WTC11 (cell line): ENCODE data around the gene PEX7. TPM values are rescaled to one million over a fixed set of nuclear protein-coding genes. Genes with fewer than 3 reads are reported as not detected.

Source experiments
- ATF1 ChIP-seq: sonication (generic); formaldehyde crosslinking; IDR thresholded peaks from 2 replicates; pipeline ENCODE4 v1.8.1; 2023; ENCODE audit warnings: mild to moderate bottlenecking, moderate library complexity, missing genetic modification reagents
- CBFB ChIP-seq: sonication (generic); formaldehyde crosslinking; IDR thresholded peaks from 2 replicates; pipeline ENCODE4 v1.8.1; 2022; ENCODE audit warnings: mild to moderate bottlenecking, low read depth, missing genetic modification reagents
- CREB1 ChIP-seq: sonication (generic); formaldehyde crosslinking; IDR thresholded peaks from 2 replicates; pipeline ENCODE4 v1.8.0; 2023; ENCODE audit warnings: mild to moderate bottlenecking, missing genetic modification reagents
- ESRRA ChIP-seq: sonication (generic); formaldehyde crosslinking; IDR thresholded peaks from 2 replicates; pipeline ENCODE4 v1.8.1; 2022; ENCODE audit warnings: mild to moderate bottlenecking, missing genetic modification reagents, borderline replicate concordance
- FOXP1 ChIP-seq: sonication (generic); formaldehyde crosslinking; IDR thresholded peaks from 2 replicates; pipeline ENCODE4 v1.8.0; 2022; ENCODE audit warnings: missing genetic modification reagents, mild to moderate bottlenecking, moderate library complexity, borderline replicate concordance
- GRHL2 ChIP-seq: fragments of 250-450 bp; sonication (Bioruptor Pico); IDR thresholded peaks from 2 replicates; pipeline ENCODE4 v1.8.0; 2022; ENCODE audit warnings: mild to moderate bottlenecking, moderate library complexity; ENCODE audit not compliant: insufficient replicate concordance, severe bottlenecking
- IRF2 ChIP-seq: sonication (generic); formaldehyde crosslinking; IDR thresholded peaks from 2 replicates; pipeline ENCODE4 v1.8.0; 2022; ENCODE audit warnings: low read depth, missing genetic modification reagents, borderline replicate concordance
- JAZF1 ChIP-seq: fragments of 250-450 bp; sonication (Bioruptor Pico); IDR thresholded peaks from 2 replicates; pipeline ENCODE4 v1.9.0; 2021; ENCODE audit warnings: moderate library complexity, mild to moderate bottlenecking, inconsistent platforms
- KAT7 ChIP-seq: sonication (generic); formaldehyde crosslinking; IDR thresholded peaks from 2 replicates; pipeline ENCODE4 v1.8.1; 2023; ENCODE audit warnings: missing genetic modification reagents, mild to moderate bottlenecking, borderline replicate concordance
- NFE2L1 ChIP-seq: sonication (generic); formaldehyde crosslinking; IDR thresholded peaks from 2 replicates; pipeline ENCODE4 v1.8.1; 2023; ENCODE audit warnings: missing genetic modification reagents
- NR3C1 ChIP-seq: sonication (generic); formaldehyde crosslinking; conservative IDR thresholded peaks from 2 replicates; pipeline ENCODE4 v1.8.1; 2023; ENCODE audit warnings: low read depth, mild to moderate bottlenecking, missing genetic modification reagents
- RORB ChIP-seq: fragments of 250-450 bp; sonication (Bioruptor Pico); IDR thresholded peaks from 2 replicates; pipeline ENCODE4 v1.9.0; 2021; ENCODE audit warnings: mild to moderate bottlenecking
- SMAD3 ChIP-seq: sonication (generic); formaldehyde crosslinking; IDR thresholded peaks from 2 replicates; pipeline ENCODE4 v1.8.0; 2022; ENCODE audit warnings: missing genetic modification reagents, mild to moderate bottlenecking, borderline replicate concordance
- TCF7 ChIP-seq: sonication (generic); formaldehyde crosslinking; IDR thresholded peaks from 2 replicates; pipeline ENCODE4 v1.8.0; 2022; ENCODE audit warnings: mild to moderate bottlenecking, low read depth, missing genetic modification reagents, moderate library complexity
- TEAD1 ChIP-seq: sonication (generic); formaldehyde crosslinking; IDR thresholded peaks from 2 replicates; pipeline ENCODE4 v1.8.0; 2022; ENCODE audit warnings: mild to moderate bottlenecking, missing genetic modification reagents
- ZNF138 ChIP-seq: sonication (generic); formaldehyde crosslinking; conservative IDR thresholded peaks from 2 replicates; pipeline ENCODE4 v1.8.1; 2022; ENCODE audit warnings: mild to moderate bottlenecking, moderate library complexity, missing genetic modification reagents
- ZNF219 ChIP-seq: sonication (generic); formaldehyde crosslinking; IDR thresholded peaks from 2 replicates; pipeline ENCODE4 v1.8.0; 2023; ENCODE audit warnings: missing genetic modification reagents, mild to moderate bottlenecking, borderline replicate concordance
- ZNF396 ChIP-seq: fragments of 250-450 bp; sonication (Bioruptor Pico); IDR thresholded peaks from 2 replicates; pipeline ENCODE4 v1.8.0; 2021; ENCODE audit warnings: mild to moderate bottlenecking, moderate library complexity, borderline replicate concordance
- ZNF671 ChIP-seq: fragments of 250-450 bp; sonication (Bioruptor Pico); IDR thresholded peaks from 2 replicates; pipeline ENCODE4 v1.8.0; 2021; ENCODE audit warnings: mild to moderate bottlenecking
- total RNA-seq: library from RNA; stranded (reverse); gene quantifications from 3 replicates; pipeline ENCODE4 v1.2.3, GENCODE V29; 2021
- TF ChIP-seq, protein P1 (sequence below): sonication (generic); formaldehyde crosslinking; IDR thresholded peaks from 2 replicates; pipeline ENCODE4 v1.8.0; 2023; ENCODE audit warnings: mild to moderate bottlenecking, missing genetic modification reagents
- TF ChIP-seq, protein P2 (sequence below): sonication (generic); formaldehyde crosslinking; IDR thresholded peaks from 2 replicates; pipeline ENCODE4 v1.8.1; 2023; ENCODE audit warnings: mild to moderate bottlenecking, missing genetic modification reagents
- TF ChIP-seq, protein P3 (sequence below): sonication (generic); formaldehyde crosslinking; IDR thresholded peaks from 2 replicates; pipeline ENCODE4 v1.8.1; 2022; ENCODE audit warnings: low read depth, mild to moderate bottlenecking, moderate library complexity, missing genetic modification reagents, borderline replicate concordance
- TF ChIP-seq, protein P4 (sequence below): fragments of 250-450 bp; sonication (Bioruptor Pico); conservative IDR thresholded peaks from 2 replicates; pipeline ENCODE4 v1.9.0; 2021; ENCODE audit warnings: mild to moderate bottlenecking
- TF ChIP-seq, protein P5 (sequence below): fragments of 250-450 bp; sonication (Bioruptor Pico); IDR thresholded peaks from 2 replicates; pipeline ENCODE4 v1.9.0; 2021; ENCODE audit warnings: mild to moderate bottlenecking
- TF ChIP-seq, protein P6 (sequence below): sonication (generic); formaldehyde crosslinking; IDR thresholded peaks from 2 replicates; pipeline ENCODE4 v1.8.1; 2022; ENCODE audit warnings: mild to moderate bottlenecking, moderate library complexity, missing genetic modification reagents
- TF ChIP-seq, protein P7 (sequence below): sonication (generic); formaldehyde crosslinking; IDR thresholded peaks from 2 replicates; pipeline ENCODE4 v1.8.1; 2022; ENCODE audit warnings: mild to moderate bottlenecking, missing genetic modification reagents, moderate library complexity, borderline replicate concordance

Gene PEX7
- total RNA-seq, 1 experiment from 2014 or later = 9.8 TPM

DNA sequence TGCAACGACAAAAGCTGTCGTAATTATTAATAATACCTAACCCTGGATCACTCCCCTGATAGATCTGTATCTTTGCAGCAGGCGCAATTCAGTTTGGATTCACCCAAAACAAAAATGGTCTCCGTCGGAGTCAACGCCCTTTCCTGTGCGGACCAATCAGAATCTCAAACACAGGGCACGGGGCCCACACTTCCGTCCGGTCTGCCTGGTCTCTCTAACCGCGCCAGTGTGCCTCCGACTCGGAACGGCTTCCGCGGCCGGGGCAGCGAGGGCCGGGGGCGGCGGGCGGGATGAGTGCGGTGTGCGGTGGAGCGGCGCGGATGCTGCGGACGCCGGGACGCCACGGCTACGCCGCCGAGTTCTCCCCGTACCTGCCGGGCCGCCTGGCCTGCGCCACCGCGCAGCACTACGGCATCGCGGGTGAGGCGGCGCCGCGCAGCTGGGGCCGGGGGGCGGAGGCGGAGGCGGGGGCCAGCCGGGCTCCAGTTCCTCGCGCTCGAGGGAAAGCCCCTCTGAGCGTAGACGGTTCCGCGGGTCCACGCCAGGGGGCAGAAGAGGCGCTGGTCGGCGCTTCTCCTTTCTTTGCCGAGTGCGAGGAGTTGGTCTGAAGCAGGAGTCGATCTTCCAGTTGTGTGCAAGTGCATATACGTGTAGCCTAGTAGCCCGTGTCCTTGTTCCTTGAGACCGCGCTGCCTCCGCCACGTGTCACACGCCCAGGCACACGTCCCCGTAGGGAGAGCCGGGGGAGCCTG lies at the start of gene PEX7 (continued):
- TF ChIP-seq IRF2 (CRISPR knock-in tag) = no peak
- peak; percentile 79 for TF ChIP-seq SMAD3
- TF ChIP-seq, protein P1, sequence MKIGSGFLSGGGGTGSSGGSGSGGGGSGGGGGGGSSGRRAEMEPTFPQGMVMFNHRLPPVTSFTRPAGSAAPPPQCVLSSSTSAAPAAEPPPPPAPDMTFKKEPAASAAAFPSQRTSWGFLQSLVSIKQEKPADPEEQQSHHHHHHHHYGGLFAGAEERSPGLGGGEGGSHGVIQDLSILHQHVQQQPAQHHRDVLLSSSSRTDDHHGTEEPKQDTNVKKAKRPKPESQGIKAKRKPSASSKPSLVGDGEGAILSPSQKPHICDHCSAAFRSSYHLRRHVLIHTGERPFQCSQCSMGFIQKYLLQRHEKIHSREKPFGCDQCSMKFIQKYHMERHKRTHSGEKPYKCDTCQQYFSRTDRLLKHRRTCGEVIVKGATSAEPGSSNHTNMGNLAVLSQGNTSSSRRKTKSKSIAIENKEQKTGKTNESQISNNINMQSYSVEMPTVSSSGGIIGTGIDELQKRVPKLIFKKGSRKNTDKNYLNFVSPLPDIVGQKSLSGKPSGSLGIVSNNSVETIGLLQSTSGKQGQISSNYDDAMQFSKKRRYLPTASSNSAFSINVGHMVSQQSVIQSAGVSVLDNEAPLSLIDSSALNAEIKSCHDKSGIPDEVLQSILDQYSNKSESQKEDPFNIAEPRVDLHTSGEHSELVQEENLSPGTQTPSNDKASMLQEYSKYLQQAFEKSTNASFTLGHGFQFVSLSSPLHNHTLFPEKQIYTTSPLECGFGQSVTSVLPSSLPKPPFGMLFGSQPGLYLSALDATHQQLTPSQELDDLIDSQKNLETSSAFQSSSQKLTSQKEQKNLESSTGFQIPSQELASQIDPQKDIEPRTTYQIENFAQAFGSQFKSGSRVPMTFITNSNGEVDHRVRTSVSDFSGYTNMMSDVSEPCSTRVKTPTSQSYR (CRISPR knock-in tag) = no peak
- TF ChIP-seq TEAD1 (CRISPR knock-in tag) = peak; percentile 80
- TF ChIP-seq ESRRA (CRISPR knock-in tag) = peak; percentile 71; the same call in 1 of the 2 replicates
- TF ChIP-seq, protein P2, sequence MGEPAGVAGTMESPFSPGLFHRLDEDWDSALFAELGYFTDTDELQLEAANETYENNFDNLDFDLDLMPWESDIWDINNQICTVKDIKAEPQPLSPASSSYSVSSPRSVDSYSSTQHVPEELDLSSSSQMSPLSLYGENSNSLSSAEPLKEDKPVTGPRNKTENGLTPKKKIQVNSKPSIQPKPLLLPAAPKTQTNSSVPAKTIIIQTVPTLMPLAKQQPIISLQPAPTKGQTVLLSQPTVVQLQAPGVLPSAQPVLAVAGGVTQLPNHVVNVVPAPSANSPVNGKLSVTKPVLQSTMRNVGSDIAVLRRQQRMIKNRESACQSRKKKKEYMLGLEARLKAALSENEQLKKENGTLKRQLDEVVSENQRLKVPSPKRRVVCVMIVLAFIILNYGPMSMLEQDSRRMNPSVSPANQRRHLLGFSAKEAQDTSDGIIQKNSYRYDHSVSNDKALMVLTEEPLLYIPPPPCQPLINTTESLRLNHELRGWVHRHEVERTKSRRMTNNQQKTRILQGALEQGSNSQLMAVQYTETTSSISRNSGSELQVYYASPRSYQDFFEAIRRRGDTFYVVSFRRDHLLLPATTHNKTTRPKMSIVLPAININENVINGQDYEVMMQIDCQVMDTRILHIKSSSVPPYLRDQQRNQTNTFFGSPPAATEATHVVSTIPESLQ (CRISPR knock-in tag) = no peak
- TF ChIP-seq CREB1 (CRISPR knock-in tag) = 0 out of 2 replicates have a peak, but pooled peaks have one; percentile 47
- no peak for TF ChIP-seq GRHL2
- TF ChIP-seq TCF7 (CRISPR knock-in tag) = no peak
- peak; percentile 46; the same call in 1 of the 2 replicates for TF ChIP-seq FOXP1 (CRISPR knock-in tag)
- TF ChIP-seq CBFB (CRISPR knock-in tag) = no peak; the same call in 1 of the 2 replicates
- no peak for TF ChIP-seq ZNF396 (CRISPR knock-in tag)
- 0 out of 2 replicates have a peak, but pooled peaks have one; percentile 68 for TF ChIP-seq NR3C1 (CRISPR knock-in tag)
- TF ChIP-seq, protein P3, sequence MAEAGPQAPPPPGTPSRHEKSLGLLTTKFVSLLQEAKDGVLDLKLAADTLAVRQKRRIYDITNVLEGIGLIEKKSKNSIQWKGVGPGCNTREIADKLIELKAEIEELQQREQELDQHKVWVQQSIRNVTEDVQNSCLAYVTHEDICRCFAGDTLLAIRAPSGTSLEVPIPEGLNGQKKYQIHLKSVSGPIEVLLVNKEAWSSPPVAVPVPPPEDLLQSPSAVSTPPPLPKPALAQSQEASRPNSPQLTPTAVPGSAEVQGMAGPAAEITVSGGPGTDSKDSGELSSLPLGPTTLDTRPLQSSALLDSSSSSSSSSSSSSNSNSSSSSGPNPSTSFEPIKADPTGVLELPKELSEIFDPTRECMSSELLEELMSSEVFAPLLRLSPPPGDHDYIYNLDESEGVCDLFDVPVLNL (CRISPR knock-in tag) = no peak
- no peak for TF ChIP-seq RORB (CRISPR knock-in tag)
- TF ChIP-seq, protein P4, sequence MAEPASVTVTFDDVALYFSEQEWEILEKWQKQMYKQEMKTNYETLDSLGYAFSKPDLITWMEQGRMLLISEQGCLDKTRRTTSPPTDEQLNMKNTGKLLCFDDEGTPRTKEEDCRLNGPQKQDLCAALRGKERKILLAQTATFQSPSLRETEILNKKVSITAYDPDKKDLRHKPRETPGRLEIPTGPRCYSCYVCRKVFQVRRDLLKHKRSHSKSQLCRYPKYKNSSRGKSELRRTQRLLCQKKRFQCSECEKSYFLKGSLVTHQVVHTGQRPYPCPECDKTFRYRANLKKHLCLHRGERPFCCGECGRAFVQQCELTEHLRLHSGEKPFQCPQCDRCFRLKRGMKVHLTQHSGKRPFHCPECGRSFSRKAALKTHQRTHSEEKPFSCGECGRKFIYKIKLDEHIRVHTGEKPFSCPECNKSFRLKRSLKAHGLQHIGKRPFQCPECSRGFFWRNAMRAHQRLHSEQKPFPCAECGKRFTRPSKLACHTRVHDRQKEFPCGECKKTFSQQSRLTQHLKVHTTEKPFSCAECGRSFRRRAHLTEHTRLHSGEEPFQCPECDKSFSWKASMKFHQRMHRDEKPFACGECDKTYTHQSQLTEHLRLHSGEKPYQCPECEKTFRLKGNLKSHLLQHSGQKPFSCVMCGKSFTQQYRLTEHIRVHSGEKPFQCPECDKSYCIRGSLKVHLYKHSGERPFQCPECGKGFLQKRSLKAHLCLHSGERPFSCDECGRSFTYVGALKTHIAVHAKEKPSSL (CRISPR knock-in tag) = no peak
- TF ChIP-seq, protein P5, sequence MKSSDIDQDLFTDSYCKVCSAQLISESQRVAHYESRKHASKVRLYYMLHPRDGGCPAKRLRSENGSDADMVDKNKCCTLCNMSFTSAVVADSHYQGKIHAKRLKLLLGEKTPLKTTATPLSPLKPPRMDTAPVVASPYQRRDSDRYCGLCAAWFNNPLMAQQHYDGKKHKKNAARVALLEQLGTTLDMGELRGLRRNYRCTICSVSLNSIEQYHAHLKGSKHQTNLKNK (CRISPR knock-in tag) = no peak
- TF ChIP-seq KAT7 = peak; percentile 86; the same call in 1 of the 2 replicates
- peak; percentile 85 for TF ChIP-seq ZNF138 (CRISPR knock-in tag)
- 0 out of 2 replicates have a peak, but pooled peaks have one; percentile 28 for TF ChIP-seq ATF1 (CRISPR knock-in tag)
- TF ChIP-seq NFE2L1 = no peak
- no peak for TF ChIP-seq JAZF1 (CRISPR knock-in tag)
- no peak for TF ChIP-seq ZNF671 (CRISPR knock-in tag)
- TF ChIP-seq ZNF219 = no peak
- TF ChIP-seq, protein P6, sequence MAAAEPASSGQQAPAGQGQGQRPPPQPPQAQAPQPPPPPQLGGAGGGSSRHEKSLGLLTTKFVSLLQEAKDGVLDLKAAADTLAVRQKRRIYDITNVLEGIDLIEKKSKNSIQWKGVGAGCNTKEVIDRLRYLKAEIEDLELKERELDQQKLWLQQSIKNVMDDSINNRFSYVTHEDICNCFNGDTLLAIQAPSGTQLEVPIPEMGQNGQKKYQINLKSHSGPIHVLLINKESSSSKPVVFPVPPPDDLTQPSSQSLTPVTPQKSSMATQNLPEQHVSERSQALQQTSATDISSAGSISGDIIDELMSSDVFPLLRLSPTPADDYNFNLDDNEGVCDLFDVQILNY (CRISPR knock-in tag) = peak; percentile 67; the same call in 1 of the 2 replicates
- TF ChIP-seq, protein P7, sequence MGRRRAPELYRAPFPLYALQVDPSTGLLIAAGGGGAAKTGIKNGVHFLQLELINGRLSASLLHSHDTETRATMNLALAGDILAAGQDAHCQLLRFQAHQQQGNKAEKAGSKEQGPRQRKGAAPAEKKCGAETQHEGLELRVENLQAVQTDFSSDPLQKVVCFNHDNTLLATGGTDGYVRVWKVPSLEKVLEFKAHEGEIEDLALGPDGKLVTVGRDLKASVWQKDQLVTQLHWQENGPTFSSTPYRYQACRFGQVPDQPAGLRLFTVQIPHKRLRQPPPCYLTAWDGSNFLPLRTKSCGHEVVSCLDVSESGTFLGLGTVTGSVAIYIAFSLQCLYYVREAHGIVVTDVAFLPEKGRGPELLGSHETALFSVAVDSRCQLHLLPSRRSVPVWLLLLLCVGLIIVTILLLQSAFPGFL (CRISPR knock-in tag) = no peak
